Adrenal gland (tissue), 5 donors: ENCODE measurements around the gene ZNF32.

ENCODE experiments used
- CTCF ChIP-seq, 6 experiments: fragments of 450-650 bp in 4 of 6; fragments of 200-600 bp in 2 of 6; sonication (generic) in 1 of 6; IDR thresholded peaks; 1 replicate in 5 of 6; 2 replicates in 1 of 6; pipeline versions ENCODE4 v1.5.1 to v1.8.0; 2016 to 2021; ENCODE audit warnings: antibody characterized with exemption in 6 of 6, mild to moderate bottlenecking in 2 of 6, moderate library complexity in 1 of 6
- POLR2A ChIP-seq, 2 donors: fragments of 450-650 bp; IDR thresholded peaks; one replicate each; pipeline ENCODE4 v1.6.1; 2017; ENCODE audit warnings: antibody characterized with exemption in 2 of 2, mild to moderate bottlenecking in 2 of 2, moderate library complexity in 1 of 2
- donor health status: DM: no; HTN: no; CAD: no.

DNA sequence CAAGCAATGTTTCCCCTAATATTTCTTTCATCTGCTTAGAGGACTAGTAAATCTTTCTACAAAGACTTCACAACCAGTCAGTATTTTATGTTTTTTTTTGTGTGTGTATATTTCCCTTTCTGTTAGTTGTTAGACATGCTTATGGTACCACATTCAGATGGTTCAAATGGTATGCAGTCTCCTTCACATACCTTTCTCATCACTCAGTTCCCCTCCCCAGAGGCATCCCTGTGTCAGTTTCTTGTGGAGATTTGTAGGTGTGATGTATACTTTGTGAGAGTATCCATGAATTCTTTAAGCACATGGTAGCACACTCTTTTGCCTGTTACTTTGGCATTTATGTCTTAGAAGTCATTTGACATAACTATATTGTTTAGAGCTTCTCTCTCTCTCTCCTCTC is 38.0 kb downstream of the ZNF32 start:
- TF ChIP-seq CTCF (IDR thresholded peaks at IDR 0.05): no peak
- no peak for TF ChIP-seq POLR2A (IDR thresholded peaks at IDR 0.05)
